Transverse colon (tissue), 4 donors: ENCODE measurements around the gene SMARCE1. TPM values are rescaled to one million over a fixed set of nuclear protein-coding genes. Genes with fewer than 3 reads are reported as not detected.

Experiments used
- DNase-seq: peaks from one replicate; pipeline ENCODE4 v3.0.0-alpha.2; 2019
- H3K27ac ChIP-seq, 4 donors: fragments of 200-600 bp; sonication (generic); 2 replicates each; pipeline ENCODE4 v1.5.1; 2016 to 2018; ENCODE audit warnings: inconsistent platforms in 4 of 4
- H3K27me3 ChIP-seq: fragments of 200-600 bp; sonication (generic); 2 replicates; pipeline ENCODE4 v1.5.1; 2017; ENCODE audit warnings: inconsistent platforms
- H3K36me3 ChIP-seq, 4 donors: fragments of 200-600 bp; sonication (generic); 2 replicates each; pipeline ENCODE4 v1.5.1; 2017 to 2019; ENCODE audit warnings: inconsistent platforms in 4 of 4
- H3K4me1 ChIP-seq, 4 donors: fragments of 200-600 bp; sonication (generic); 2 replicates each; pipeline ENCODE4 v1.5.1; 2017 to 2020; ENCODE audit warnings: inconsistent platforms in 4 of 4
- H3K4me3 ChIP-seq, 4 donors: fragments of 200-600 bp; sonication (generic); 1 replicate in 1 of 4; 2 replicates in 3 of 4; pipeline versions ENCODE4 v1.5.1 to v1.6.1; 2017 to 2019; ENCODE audit warnings: inconsistent platforms in 4 of 4
- H3K9me3 ChIP-seq, 2 donors: fragments of 200-600 bp; sonication (generic); 2 replicates each; pipeline ENCODE4 v1.5.1; 2017 to 2019; ENCODE audit warnings: inconsistent platforms in 2 of 2
- CTCF ChIP-seq, 5 experiments: fragments of 200-600 bp in 3 of 5; fragments of 450-650 bp in 2 of 5; sonication (generic) in 3 of 5; IDR thresholded peaks; 1 replicate in 2 of 5; 2 replicates in 3 of 5; pipeline ENCODE4 v1.5.1; 2016 to 2017; ENCODE audit warnings: antibody characterized with exemption in 5 of 5, inconsistent platforms in 3 of 5, mild to moderate bottlenecking in 2 of 5, moderate library complexity in 1 of 5
- EP300 ChIP-seq: sonication (generic); formaldehyde crosslinking; IDR thresholded peaks from one replicate; pipeline ENCODE4 v1.6.1; 2017; ENCODE audit warnings: antibody characterized with exemption, low read depth
- POLR2A ChIP-seq: fragments of 450-650 bp; IDR thresholded peaks from one replicate; pipeline ENCODE4 v1.6.1; 2016; ENCODE audit warnings: antibody characterized with exemption, mild to moderate bottlenecking, moderate library complexity
- POLR2AphosphoS5 ChIP-seq, 3 donors: sonication (generic); formaldehyde crosslinking; IDR thresholded peaks; one replicate each; pipeline ENCODE4 v1.6.1; 2016; ENCODE audit warnings: antibody characterized with exemption in 3 of 3
- WGBS, 2 donors: methylation state at CpG; one replicate each; pipeline ENCODE4 v1.1.5; 2018; ENCODE audit warnings: low coverage in 1 of 2; 5-methylcytosine and 5-hydroxymethylcytosine counted together
- in situ Hi-C, 4 donors: fragments of 200-750 bp; cut with MboI; loops; one replicate each; pipeline versions ENCODE4 v1.15.0 to v1.15.1; 2017; ENCODE audit warnings: low sequenced_read_pairs in 3 of 4, low pct_ligation_motif_present in 1 of 4, low pct_unique_long_range_greater_than_20kb in 1 of 4
- intact Hi-C: fragments of 100-400 bp; cut with DNase I; formaldehyde crosslinking; loops from one replicate; pipeline ENCODE4 v1.15.1; 2023; ENCODE audit warnings: low total_unique reads
- total RNA-seq, 4 donors: library from RNA; depleted of rRNA; stranded (reverse); fragments of >200 nt; gene quantifications; one replicate each; pipeline ENCODE4 v1.1.0, GENCODE V29; 2016

The SMARCE1 gene
- total RNA-seq, 4 donors from 2014 or later: 43.0 to 87.2 (median 61.6) TPM

- Histone ChIP-seq H3K4me3 (no peak overlapping the region), H3K36me3 (no peaks in the 10 kb centered on the region), H3K27me3 (no peaks in the 10 kb centered on the region), H3K4me1 (peaks cover 0 to 21% (median 4%) of the 10 kb centered on the region in 4 donors), H3K27ac (peak overlapping the region; percentile 40 to 76 (median 62)), H3K9me3 (no peaks in the 10 kb centered on the region)
- in situ Hi-C loops (loop anchor here (25.0 kb wide), 2 partner anchors 185 to 1060 kb away; partner anchors contain the start of genes KRT27 (in 2 of the 4) and KRT28 (in 2 of the 4)), intact Hi-C loops (no loop called here)
- no peak for TF ChIP-seq EP300
- peak in 1 of 3 donors; percentile 57 for TF ChIP-seq POLR2AphosphoS5 (IDR thresholded peaks at IDR 0.05)
- TF ChIP-seq POLR2A: no peak
- no peak for TF ChIP-seq CTCF (IDR thresholded peaks at IDR 0.05)
- no peak for DNase-seq
- WGBS, 2 donors: 80 to 81% methylated on average over 12 to 22 of the region's 22 CpGs
Measured at GRCh38 chr17:40602445-40603443, 44.9 kb downstream of the SMARCE1 start.

DNA sequence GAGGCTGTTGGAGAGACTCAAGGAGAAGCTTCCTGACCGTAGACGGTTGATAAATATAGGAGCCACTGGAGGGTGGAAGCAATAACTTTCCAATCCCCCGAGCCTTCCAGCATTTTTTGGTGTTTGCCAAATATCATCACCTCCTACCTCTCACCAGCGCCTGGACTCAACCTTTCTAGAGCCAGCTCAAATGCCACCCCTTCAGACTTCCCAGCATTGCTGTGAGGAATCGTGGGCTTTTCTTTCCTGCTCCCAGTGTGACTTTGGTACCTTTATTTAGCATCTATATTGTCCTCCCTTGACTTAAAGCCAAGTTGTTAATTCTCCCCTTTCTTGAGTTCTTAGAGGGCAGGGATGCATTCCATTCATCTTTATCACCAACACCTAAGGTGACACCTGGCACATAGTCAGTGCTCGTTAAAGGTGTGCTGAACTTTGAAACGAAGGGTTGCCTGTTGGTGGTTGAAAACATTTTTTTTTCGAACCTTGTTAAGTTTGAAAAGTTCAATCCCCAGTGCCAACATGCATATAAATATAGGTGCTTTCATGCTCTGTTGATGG, 47.1 kb downstream of the SMARCE1 start:
- WGBS, 2 donors: 80 to 81% methylated on average over 8 of the region's 8 CpGs
- no peaks in the 10 kb centered on the region for H3K9me3 ChIP-seq
- no peak overlapping the region for H3K4me3 ChIP-seq
- no peaks in the 10 kb centered on the region for H3K36me3 ChIP-seq
- intact Hi-C loops: no loop called here
- peaks cover 0 to 21% (median 4%) of the 10 kb centered on the region in 4 donors for H3K4me1 ChIP-seq
- in situ Hi-C loops: loop anchor here (25.0 kb wide), 2 partner anchors 187 to 1062 kb away; partner anchors contain the start of genes KRT27 (in 2 of the 4) and KRT28 (in 2 of the 4)
- no peak for DNase-seq
- no peak overlapping the region for H3K27ac ChIP-seq
- H3K27me3 ChIP-seq: no peaks in the 10 kb centered on the region
- no peak for TF ChIP-seq POLR2AphosphoS5 (IDR thresholded peaks at IDR 0.05)
- TF ChIP-seq EP300: no peak
- TF ChIP-seq POLR2A: no peak
- no peak for TF ChIP-seq CTCF (IDR thresholded peaks at IDR 0.05)

DNA sequence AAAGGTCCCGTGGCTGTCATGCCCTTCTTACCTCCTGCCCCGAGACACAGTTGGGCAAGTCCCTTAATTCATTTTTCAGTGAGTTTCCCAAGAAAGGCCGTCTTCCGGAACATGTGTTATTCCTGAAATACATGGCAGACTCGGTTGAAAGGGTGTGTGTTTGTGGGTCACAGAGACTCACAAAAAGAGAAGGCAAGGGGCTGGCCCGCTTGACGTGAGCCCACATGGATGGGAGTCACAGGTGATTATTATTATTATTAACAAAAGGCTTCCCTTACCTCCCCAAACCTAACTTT, 48.2 kb downstream of the SMARCE1 start:
- WGBS, 2 donors: 25 to 58% methylated on average over 2 to 7 of the region's 7 CpGs
- in situ Hi-C loops (no loop called here), intact Hi-C loops (no loop called here)
- Histone ChIP-seq H3K27ac (peak overlapping the region; percentile 27 to 69 (median 56)), H3K27me3 (no peaks in the 10 kb centered on the region), H3K36me3 (no peaks in the 10 kb centered on the region), H3K4me1 (peaks cover 0 to 21% (median 4%) of the 10 kb centered on the region in 4 donors), H3K4me3 (no peak overlapping the region), H3K9me3 (no peaks in the 10 kb centered on the region)
- no peak for DNase-seq
- no peak for TF ChIP-seq CTCF (IDR thresholded peaks at IDR 0.05)
- no peak for TF ChIP-seq POLR2AphosphoS5 (IDR thresholded peaks at IDR 0.05)
- TF ChIP-seq EP300: no peak
- TF ChIP-seq POLR2A: no peak
